WTC11 (cell line): ENCODE data around the gene NOP10.

ENCODE experiments used
- ESRRA ChIP-seq: sonication (generic); formaldehyde crosslinking; IDR thresholded peaks from 2 replicates; pipeline ENCODE4 v1.8.1; 2022; ENCODE audit warnings: mild to moderate bottlenecking, missing genetic modification reagents, borderline replicate concordance
- ETV6 ChIP-seq: sonication (generic); formaldehyde crosslinking; IDR thresholded peaks from 2 replicates; pipeline ENCODE4 v1.8.1; 2022; ENCODE audit warnings: mild to moderate bottlenecking, missing genetic modification reagents
- GRHL2 ChIP-seq: fragments of 250-450 bp; sonication (Bioruptor Pico); IDR thresholded peaks from 2 replicates; pipeline ENCODE4 v1.8.0; 2022; ENCODE audit warnings: mild to moderate bottlenecking, moderate library complexity; ENCODE audit not compliant: insufficient replicate concordance, severe bottlenecking
- JUN ChIP-seq: sonication (generic); formaldehyde crosslinking; IDR thresholded peaks from 2 replicates; pipeline ENCODE4 v1.8.0; 2023; ENCODE audit warnings: mild to moderate bottlenecking, missing genetic modification reagents
- NFE2L1 ChIP-seq: sonication (generic); formaldehyde crosslinking; IDR thresholded peaks from 2 replicates; pipeline ENCODE4 v1.8.1; 2023; ENCODE audit warnings: missing genetic modification reagents
- NR3C1 ChIP-seq: sonication (generic); formaldehyde crosslinking; conservative IDR thresholded peaks from 2 replicates; pipeline ENCODE4 v1.8.1; 2023; ENCODE audit warnings: low read depth, mild to moderate bottlenecking, missing genetic modification reagents
- SP1 ChIP-seq: sonication (generic); formaldehyde crosslinking; conservative IDR thresholded peaks from 2 replicates; pipeline ENCODE4 v1.8.1; 2022; ENCODE audit warnings: missing genetic modification reagents
- TEAD4 ChIP-seq: sonication (generic); formaldehyde crosslinking; IDR thresholded peaks from 2 replicates; pipeline ENCODE4 v1.8.0; 2022; ENCODE audit warnings: mild to moderate bottlenecking, missing genetic modification reagents
- ZNF423 ChIP-seq: fragments of 250-450 bp; sonication (Bioruptor Pico); IDR thresholded peaks from 2 replicates; pipeline ENCODE4 v2.1.2; 2022; ENCODE audit warnings: mild to moderate bottlenecking, moderate library complexity
- TF ChIP-seq, protein P1 (sequence below): fragments of 200-600 bp; IDR thresholded peaks from 2 replicates; pipeline ENCODE4 v1.8.0; 2022; ENCODE audit warnings: antibody characterized with exemption
- TF ChIP-seq, protein P2 (sequence below): sonication (generic); formaldehyde crosslinking; IDR thresholded peaks from 2 replicates; pipeline ENCODE4 v1.8.0; 2023; ENCODE audit warnings: missing genetic modification reagents
- TF ChIP-seq, protein P3 (sequence below): fragments of 250-450 bp; sonication (Bioruptor Pico); IDR thresholded peaks from 2 replicates; pipeline ENCODE4 v1.9.0; 2021; ENCODE audit warnings: mild to moderate bottlenecking

DNA sequence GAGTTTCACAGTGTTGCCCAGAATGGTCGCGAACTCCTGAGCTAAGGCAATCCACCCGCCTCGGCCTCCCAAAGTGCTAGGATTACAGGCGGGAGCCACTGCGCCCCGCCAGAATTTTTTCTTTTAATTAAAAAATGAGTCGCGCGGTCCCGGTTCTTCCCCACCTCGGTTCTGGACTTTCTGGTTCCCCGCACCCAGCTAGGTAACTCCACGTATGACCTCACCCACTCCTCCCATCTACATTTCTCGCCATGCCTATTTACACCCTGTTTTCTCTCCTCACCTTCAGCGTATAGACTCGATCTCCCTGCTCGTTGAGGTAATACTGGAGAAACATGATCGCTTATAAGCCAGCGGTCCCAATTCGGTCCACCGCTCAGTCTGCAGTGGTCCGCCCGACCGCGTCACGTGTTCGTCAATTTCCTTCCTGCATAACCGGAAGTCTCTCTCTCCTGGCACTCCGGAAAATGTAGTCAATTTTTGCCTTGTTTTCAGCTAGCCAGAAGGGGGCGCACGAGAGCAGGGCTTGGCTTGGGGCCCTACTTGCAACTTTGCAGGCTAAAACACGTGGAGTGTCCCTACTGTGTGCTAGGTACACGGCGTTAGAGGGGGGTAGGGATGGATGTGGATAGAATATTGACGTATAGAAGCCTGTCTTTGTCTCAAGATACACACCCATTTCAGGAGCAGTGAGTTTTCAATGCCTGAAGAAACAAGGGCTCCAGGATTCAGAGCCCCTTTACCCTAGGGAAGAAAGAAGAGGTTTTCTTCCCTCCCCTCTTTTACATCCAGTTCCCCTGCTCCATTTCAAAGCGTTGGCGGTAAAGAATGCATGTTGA lies at the start of gene NOP10, which contains the start of gene NUTM1:
- TF ChIP-seq, protein P1, sequence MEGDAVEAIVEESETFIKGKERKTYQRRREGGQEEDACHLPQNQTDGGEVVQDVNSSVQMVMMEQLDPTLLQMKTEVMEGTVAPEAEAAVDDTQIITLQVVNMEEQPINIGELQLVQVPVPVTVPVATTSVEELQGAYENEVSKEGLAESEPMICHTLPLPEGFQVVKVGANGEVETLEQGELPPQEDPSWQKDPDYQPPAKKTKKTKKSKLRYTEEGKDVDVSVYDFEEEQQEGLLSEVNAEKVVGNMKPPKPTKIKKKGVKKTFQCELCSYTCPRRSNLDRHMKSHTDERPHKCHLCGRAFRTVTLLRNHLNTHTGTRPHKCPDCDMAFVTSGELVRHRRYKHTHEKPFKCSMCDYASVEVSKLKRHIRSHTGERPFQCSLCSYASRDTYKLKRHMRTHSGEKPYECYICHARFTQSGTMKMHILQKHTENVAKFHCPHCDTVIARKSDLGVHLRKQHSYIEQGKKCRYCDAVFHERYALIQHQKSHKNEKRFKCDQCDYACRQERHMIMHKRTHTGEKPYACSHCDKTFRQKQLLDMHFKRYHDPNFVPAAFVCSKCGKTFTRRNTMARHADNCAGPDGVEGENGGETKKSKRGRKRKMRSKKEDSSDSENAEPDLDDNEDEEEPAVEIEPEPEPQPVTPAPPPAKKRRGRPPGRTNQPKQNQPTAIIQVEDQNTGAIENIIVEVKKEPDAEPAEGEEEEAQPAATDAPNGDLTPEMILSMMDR: peak; percentile 98
- TF ChIP-seq, protein P2, sequence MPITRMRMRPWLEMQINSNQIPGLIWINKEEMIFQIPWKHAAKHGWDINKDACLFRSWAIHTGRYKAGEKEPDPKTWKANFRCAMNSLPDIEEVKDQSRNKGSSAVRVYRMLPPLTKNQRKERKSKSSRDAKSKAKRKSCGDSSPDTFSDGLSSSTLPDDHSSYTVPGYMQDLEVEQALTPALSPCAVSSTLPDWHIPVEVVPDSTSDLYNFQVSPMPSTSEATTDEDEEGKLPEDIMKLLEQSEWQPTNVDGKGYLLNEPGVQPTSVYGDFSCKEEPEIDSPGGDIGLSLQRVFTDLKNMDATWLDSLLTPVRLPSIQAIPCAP: no peak
- TF ChIP-seq, protein P3, sequence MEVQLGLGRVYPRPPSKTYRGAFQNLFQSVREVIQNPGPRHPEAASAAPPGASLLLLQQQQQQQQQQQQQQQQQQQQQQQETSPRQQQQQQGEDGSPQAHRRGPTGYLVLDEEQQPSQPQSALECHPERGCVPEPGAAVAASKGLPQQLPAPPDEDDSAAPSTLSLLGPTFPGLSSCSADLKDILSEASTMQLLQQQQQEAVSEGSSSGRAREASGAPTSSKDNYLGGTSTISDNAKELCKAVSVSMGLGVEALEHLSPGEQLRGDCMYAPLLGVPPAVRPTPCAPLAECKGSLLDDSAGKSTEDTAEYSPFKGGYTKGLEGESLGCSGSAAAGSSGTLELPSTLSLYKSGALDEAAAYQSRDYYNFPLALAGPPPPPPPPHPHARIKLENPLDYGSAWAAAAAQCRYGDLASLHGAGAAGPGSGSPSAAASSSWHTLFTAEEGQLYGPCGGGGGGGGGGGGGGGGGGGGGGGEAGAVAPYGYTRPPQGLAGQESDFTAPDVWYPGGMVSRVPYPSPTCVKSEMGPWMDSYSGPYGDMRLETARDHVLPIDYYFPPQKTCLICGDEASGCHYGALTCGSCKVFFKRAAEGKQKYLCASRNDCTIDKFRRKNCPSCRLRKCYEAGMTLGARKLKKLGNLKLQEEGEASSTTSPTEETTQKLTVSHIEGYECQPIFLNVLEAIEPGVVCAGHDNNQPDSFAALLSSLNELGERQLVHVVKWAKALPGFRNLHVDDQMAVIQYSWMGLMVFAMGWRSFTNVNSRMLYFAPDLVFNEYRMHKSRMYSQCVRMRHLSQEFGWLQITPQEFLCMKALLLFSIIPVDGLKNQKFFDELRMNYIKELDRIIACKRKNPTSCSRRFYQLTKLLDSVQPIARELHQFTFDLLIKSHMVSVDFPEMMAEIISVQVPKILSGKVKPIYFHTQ (CRISPR knock-in tag): no peak
- TF ChIP-seq SP1 (CRISPR knock-in tag) (peak; percentile 76), GRHL2 (CRISPR knock-in tag) (no peak), NR3C1 (CRISPR knock-in tag) (no peak), ZNF423 (CRISPR knock-in tag) (no peak), TEAD4 (CRISPR knock-in tag) (no peak), NFE2L1 (CRISPR knock-in tag) (peak; percentile 66; the same call in 1 of the 2 replicates), ESRRA (CRISPR knock-in tag) (no peak), ETV6 (CRISPR knock-in tag) (peak; percentile 99), JUN (CRISPR knock-in tag) (no peak)
